T47D (cell line): ENCODE data around the gene A4GALT.

Source experiments
- DNase-seq, 2 experiments: peaks; one replicate each; pipeline versions ENCODE4 v3.0.0 to v3.0.0-alpha.2; 2011 to 2012; ENCODE audit warnings: low read depth in 1 of 2, low spot score in 1 of 2
- JUND ChIP-seq: IDR thresholded peaks from 2 replicates; pipeline ENCODE4 v1.6.1; 2012; ENCODE audit warnings: low read depth
- in situ Hi-C: cut with HindIII; loops from 2 replicates; pipeline ENCODE4 v1.10.0; 2016; ENCODE audit warnings: low sequenced_read_pairs, low pct_unique_long_range_greater_than_20kb

A4GALT gene

GRCh38 chr22:42708417-42708816 lies 12.3 kb downstream of the A4GALT start:
- in situ Hi-C loops = no loop called here
- no peak for DNase-seq
- TF ChIP-seq JUND = no peak

DNA sequence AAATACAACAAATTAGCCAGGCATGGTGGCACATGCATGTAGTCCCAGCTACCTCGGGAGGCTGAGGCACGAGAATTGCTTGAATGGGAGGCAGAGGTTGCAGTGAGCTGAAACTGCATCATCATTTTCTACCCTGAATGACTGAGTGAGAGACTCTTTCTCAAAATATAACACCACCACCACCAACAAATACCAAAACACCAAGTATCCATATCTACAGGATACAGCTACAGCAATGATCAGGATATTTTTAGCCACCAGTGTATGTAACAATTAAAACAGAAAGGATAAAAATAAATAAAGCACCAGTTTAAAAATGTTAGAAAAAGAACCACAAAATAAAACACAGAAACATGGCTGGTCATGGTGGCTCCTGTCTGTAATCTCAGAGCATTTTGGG lies 13.2 kb downstream of the A4GALT start:
- in situ Hi-C loops = no loop called here
- DNase-seq = no peak
- no peak for TF ChIP-seq JUND

DNA sequence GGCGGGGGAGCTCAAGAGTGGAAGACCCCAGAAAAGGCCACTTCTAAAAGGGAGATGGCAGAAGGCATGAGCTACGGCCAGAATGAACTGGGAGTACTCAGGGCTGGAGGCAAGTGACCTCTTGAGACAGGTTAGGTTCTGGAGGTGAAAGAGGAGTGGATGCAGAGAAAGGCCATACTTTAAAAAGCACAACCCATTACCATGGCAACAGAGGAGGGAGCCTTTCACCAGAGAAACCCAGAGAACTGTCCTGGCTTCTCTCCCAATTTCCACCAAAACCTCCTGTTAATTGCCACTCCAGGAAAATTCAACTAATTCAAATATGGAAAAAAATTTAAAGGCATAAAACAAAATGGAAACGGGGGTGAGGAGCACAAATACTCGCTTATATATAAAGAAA lies 15.8 kb downstream of the A4GALT start:
- no peak for DNase-seq
- in situ Hi-C loops = no loop called here

DNA sequence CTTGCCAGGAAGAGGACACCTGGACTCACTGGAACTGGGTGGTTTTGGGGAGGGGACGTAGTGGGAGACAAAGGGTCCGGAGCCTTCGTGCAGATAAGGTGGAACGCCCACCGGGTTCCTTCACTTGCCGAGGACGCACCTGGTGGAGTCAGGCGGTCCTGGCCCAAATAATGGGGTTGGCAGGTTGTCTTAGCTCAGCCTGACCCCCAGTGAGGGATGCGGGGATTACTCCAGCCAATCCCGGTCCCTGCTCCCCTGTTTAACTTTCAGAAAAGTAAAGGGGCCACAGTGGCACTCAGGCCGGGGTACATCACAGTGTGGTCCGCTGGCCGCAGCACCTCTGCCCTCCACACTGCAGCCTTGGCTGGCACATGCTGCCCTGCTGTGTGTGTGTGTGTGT lies 18.0 kb downstream of the A4GALT start:
- in situ Hi-C loops = no loop called here
- TF ChIP-seq JUND = no peak
- DNase-seq = no peak

More for the DNA sequence above, 15.8 kb downstream of the A4GALT start:
- no peak for TF ChIP-seq JUND

DNA sequence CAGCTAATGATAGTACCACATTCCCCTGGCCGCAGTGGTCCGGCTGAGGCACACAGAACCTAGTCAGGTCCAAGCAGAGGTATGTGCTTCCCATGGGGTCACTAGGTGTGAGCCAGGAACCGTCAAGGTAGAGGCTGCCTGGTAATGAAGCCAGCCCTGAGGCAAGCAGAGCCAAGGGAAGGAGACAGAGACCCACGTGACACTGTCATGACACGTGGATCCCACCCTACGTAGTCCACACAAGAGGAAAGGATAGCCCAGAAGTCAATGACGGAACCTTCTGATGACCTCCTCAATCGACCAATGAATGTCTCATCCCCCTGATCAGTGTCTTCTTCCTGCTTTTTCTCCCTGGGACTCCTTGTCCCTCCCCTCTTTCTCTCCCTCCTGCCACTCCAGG lies 19.0 kb downstream of the A4GALT start:
- no peak for TF ChIP-seq JUND
- in situ Hi-C loops = no loop called here
- no peak for DNase-seq

DNA sequence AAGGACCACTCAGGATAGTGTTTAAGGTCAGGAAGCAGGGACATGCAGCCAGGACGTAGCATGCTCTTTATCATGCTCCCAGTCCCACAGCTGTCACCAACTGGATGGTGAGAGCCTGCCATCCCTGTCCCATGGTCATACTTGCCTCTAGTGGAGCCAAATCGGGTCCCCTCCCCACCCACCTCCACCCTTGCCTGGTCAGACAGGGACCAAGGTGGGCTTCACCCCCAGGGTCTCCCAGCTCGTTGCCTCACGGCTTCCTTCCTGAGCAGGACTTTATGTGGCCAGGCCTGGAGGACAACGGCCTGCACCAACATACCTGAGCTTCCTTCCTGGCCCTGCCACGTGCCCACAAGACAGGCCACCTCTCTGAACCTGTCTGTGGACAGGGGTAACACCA lies 19.8 kb downstream of the A4GALT start:
- no peak for TF ChIP-seq JUND
- DNase-seq = no peak
- in situ Hi-C loops = no loop called here

DNA sequence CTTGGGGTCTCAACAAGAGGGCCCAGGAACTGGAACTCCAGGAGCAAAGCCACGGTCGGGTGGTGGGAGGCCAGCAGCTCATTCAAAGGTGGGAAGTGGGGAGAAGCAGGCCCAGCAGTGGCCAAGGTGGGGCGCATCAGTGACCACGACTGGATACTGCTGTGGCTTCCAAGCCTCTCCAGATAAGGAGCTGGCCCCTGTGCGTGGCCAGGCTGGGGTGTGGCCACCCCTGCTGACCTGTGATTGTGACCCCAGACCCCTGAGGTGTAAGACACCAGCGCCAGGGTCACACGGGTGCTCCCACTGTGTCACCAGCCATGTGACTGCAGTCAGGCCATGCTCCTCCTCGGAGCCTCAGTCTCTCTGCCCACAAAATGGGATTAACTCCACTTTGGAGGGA lies 20.3 kb downstream of the A4GALT start:
- in situ Hi-C loops = no loop called here
- no peak for DNase-seq
- no peak for TF ChIP-seq JUND

DNA sequence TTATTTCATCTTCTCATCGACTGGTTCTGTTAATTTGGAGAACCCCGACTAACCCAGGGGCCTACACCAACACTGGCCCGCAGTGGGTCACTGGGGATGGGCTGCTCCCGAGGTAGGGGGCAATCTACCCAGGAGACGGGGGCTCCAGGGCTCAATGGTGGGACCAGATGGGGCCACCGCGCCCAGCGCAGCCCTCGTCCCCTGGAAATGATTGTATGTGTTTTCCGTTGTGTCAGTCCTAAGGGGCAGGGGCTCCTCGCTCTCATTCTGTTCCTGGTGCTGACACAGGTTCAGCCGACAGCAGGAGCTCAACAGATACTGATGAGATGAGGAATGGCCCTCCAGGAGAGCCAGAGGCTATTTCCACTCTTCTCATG lies 20.7 kb downstream of the A4GALT start:
- no peak for TF ChIP-seq JUND
- no peak for DNase-seq
- in situ Hi-C loops = no loop called here

DNA sequence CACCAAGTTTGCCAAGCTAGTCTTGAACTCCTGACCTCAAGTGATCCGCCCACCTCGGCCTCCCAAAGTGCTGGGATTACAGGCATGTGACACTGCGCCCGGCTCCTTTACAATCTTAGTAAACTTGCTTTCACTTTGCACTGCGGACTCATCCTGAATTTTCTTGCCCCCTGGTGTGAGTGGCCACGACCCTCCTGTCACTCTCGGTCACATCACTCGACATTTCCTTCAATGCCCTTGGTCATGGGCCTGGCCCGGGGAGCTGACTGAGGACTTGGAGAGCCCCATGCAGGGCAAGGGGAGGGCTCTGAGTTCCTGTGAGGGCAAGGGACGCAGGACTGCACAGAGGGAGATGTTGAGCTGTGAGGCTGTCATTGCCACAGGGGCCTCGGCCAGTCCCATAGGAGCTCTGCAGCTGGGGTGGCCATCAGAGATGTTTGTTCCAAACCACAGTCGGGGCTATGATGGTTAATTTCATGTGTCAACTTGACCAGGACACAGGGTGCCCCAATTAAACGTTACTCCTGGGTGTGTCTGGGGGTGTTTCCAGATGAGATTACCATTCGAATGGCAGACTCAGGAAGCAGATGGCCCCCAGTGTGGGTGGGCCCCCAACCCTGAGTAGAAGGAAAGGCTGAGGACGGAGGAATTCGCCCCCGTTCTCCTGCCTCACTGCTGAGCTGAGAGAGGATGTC lies 21.2 kb downstream of the A4GALT start:
- no peak for DNase-seq
- no peak for TF ChIP-seq JUND
- in situ Hi-C loops = no loop called here

- no peak for DNase-seq
Measured at GRCh38 chr22:42697542-42698013, 23.1 kb downstream of the A4GALT start.

GRCh38 chr22:42696331-42696967 lies 24.2 kb downstream of the A4GALT start:
- in situ Hi-C loops = no loop called here
- DNase-seq = no peak
- no peak for TF ChIP-seq JUND

More at GRCh38 chr22:42697542-42698013, 23.1 kb downstream of the A4GALT start:
- no peak for TF ChIP-seq JUND
- in situ Hi-C loops = no loop called here

DNA sequence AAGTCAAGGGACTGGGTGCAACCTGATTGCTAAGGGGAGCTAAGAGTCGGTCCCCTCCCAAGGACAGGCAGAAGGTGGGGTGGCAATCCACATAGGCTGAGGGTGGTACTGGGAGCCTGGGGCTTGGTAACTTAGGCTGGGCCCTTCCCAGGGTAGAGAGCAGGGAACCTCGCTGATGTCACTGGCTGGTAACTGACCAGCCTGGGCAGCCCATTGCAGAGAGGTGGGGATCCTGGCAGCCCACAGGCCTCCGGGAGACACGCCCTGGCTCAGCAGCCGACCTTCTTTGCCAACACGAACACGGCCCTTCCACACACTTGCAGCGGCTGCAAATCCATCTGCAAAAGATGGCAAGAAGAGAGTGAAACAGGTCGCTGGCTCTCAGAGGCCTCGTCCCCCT lies 25.4 kb downstream of the A4GALT start:
- in situ Hi-C loops = no loop called here
- DNase-seq = no peak
- no peak for TF ChIP-seq JUND

DNA sequence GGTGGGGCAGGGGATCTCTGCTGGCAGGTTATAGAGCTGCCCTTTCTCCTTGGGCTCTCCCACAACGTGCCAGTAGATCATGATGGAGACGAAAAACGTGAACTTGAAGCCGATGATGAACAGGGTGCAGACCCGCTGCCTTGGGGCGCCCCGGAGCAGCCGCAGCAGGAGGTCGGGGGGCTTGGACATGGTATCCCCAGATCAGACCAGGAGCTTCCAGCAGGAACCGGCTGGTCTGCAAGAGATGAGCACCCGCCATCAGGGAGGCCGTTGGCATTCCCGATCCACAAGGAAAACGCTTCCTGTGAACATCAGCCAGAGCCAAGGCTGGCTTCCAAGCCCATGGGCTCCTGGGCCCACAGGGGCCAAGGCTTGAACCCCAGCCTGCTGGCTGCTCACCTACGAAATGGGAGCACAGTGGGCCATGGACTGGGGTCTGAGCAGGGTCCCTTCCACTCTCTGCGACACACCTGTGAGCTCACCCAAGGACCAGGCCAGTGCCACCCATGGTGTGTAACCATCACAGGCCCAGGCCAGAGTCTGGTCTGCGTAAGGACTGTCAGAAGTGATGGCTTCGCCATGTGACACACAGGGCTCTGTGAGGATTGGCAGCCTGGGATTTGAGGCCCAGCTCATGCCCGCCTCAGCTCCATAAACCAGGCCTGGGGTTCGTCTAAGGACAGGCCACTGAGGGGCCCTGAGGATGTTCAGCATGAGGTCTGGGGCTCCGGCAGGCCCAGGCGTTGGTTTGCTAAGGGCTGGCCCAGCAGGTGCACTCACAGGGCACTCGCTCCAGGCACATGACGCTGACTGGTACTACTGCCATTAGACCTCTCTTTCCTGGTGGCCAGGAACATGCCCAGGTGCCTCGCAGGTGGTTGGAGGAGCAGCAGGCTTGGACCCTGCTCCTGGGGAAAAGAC lies 26.6 kb downstream of the A4GALT start:
- no peak for DNase-seq
- in situ Hi-C loops = no loop called here
- no peak for TF ChIP-seq JUND
